ENCODE results near the gene RASSF5.

DNA sequence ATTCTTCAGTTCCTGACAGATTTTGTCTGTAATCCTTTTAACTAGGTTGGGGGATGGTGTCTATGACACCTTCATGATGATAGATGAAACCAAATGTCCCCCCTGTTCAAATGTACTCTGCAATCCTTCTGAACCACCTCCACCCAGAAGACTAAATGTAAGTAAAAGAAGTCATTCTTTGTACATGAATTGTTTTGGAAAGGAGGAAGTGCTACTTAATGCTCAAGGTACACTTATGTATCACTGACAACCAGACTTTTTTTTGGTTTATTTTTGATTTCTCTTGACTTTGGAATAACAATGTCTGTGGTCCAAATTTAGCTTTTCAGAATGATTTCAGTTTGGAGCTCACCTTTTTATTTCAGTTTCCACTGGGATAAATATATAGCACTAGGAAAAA is 130.3 kb downstream of the RASSF5 start:
- TF ChIP-seq EZH2 (IDR thresholded peaks at IDR 0.05; ENCODE audit: borderline replicate concordance): no peak
- TF ChIP-seq, protein P1, sequence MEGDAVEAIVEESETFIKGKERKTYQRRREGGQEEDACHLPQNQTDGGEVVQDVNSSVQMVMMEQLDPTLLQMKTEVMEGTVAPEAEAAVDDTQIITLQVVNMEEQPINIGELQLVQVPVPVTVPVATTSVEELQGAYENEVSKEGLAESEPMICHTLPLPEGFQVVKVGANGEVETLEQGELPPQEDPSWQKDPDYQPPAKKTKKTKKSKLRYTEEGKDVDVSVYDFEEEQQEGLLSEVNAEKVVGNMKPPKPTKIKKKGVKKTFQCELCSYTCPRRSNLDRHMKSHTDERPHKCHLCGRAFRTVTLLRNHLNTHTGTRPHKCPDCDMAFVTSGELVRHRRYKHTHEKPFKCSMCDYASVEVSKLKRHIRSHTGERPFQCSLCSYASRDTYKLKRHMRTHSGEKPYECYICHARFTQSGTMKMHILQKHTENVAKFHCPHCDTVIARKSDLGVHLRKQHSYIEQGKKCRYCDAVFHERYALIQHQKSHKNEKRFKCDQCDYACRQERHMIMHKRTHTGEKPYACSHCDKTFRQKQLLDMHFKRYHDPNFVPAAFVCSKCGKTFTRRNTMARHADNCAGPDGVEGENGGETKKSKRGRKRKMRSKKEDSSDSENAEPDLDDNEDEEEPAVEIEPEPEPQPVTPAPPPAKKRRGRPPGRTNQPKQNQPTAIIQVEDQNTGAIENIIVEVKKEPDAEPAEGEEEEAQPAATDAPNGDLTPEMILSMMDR (IDR thresholded peaks at IDR 0.05; ENCODE audit: poor library complexity): no peak

All from hepatocyte (in vitro differentiated cells).